ENCODE data around the gene EYA2. TPM values are rescaled to one million over a fixed set of nuclear protein-coding genes. Genes with fewer than 3 reads are reported as not detected.
A peak's percentile ranks its signal among the peaks of the same experiment; 100 is the strongest.

Gene EYA2
- total and polyA plus RNA-seq, 2 of the 4 experiments (the other 2 are of a cell fraction): 2.3 to 5.4 TPM

GRCh38 chr20:47111576-47111975, 216.9 kb downstream of the EYA2 start:
- Histone ChIP-seq H4K8ac (ENCODE audit: low read depth in 2 of 2, low read length in 2 of 2) (no peak overlapping the region), H3K27me3 (ENCODE audit: control insufficient read depth, insufficient read depth, low read length) (no peaks in the 10 kb centered on the region), H3K9me3 (ENCODE audit: control insufficient read depth, insufficient read depth, low read length) (peaks cover 13% of the 10 kb centered on the region), H4K20me1 (ENCODE audit: insufficient read depth, low read length) (no peaks in the 10 kb centered on the region), H3K4ac (ENCODE audit: low read depth, low read length) (no peak overlapping the region), H2AFZ (replicated peaks; ENCODE audit: low read length, poor library complexity) (no peak overlapping the region), H3K27ac (ENCODE audit: insufficient read depth, low read length) (no peak overlapping the region), H3K23ac (ENCODE audit: low read depth, low read length) (no peak overlapping the region), H3K79me1 (ENCODE audit: low read depth in 1 of 2, low read length in 2 of 2) (no peaks in the 10 kb centered on the region), H3K4me2 (ENCODE audit: low read depth, low read length) (peak overlapping the region; percentile 10; the same call in 1 of the 2 replicates), H3K56ac (ENCODE audit: extremely low read depth, insufficient read depth, low read length) (no peak overlapping the region), H2BK5ac (ENCODE audit: low read depth, low read length, poor library complexity, severe bottlenecking) (no peak overlapping the region), H3K18ac (ENCODE audit: low read depth, low read length) (peak overlapping the region; percentile 22; the same call in 1 of the 2 replicates), H4K91ac (ENCODE audit: insufficient read depth, low read depth, low read length) (no peak overlapping the region), H3K14ac (replicated peaks; ENCODE audit: low read depth, low read length) (no peak overlapping the region), H2BK15ac (ENCODE audit: low read depth, low read length) (no peak overlapping the region), H3K36me3 (ENCODE audit: control insufficient read depth, insufficient read depth, low read length) (0 out of 2 replicates have a peak, but pooled peaks cover 2% of the 10 kb centered on the region), H2AK9ac (replicated peaks; ENCODE audit: low read depth, low read length, poor library complexity) (no peak overlapping the region), H3K4me3 (ENCODE audit: insufficient read depth, low read depth, low read length) (no peak overlapping the region), H2BK120ac (ENCODE audit: low read depth, low read length) (no peak overlapping the region), H3K9ac (ENCODE audit: low read depth, low read length) (no peak overlapping the region), H3K4me1 (ENCODE audit: control insufficient read depth, insufficient read depth, low read length) (peaks cover 12% of the 10 kb centered on the region), H3K9me1 (ENCODE audit: insufficient read depth, low read length) (peaks cover 6% of the 10 kb centered on the region), H2AK5ac (ENCODE audit: low read depth, low read length) (0 out of 2 replicates have a peak overlapping the region, but pooled peaks have one; percentile 0), H2BK20ac (ENCODE audit: low read depth, low read length) (no peak overlapping the region), H4K5ac (ENCODE audit: low read depth, low read length) (no peak overlapping the region)
- DNase-seq: peak; percentile 61
- dilution Hi-C loops (cut with HindIII; ENCODE audit: low sequenced_read_pairs, unreplicated experiment): no loop called here
- no peak for TF ChIP-seq CHD1 (IDR thresholded peaks at IDR 0.05; ENCODE audit: low read depth, low read length)
- TF ChIP-seq FOS (IDR thresholded peaks at IDR 0.05; ENCODE audit: low read depth, low read length): 0 out of 2 replicates have a peak, but pooled peaks have one; percentile 8
- peak; percentile 11; the same call in 1 of the 2 replicates for TF ChIP-seq CEBPB (IDR thresholded peaks at IDR 0.05; ENCODE audit: low read depth, low read length)
- in situ Hi-C loops (cut with MboI; ENCODE audit: low sequenced_read_pairs): no loop called here
- CTCF ChIA-PET: no interaction called here
- WGBS, 2 experiments (ENCODE audit: extremely low coverage in 2 of 2, insufficient read length in 1 of 2): 100% methylated on average over 1 of the region's 5 CpGs; no CpG with 5 or more reads in 1 of the 2 experiments
- ATAC-seq (ENCODE audit: low read depth): peak; percentile 79
- intact Hi-C loops (cut with micrococcal nuclease): loop anchor here (10.0 kb wide), 1 partner anchor 87 kb away; no protein-coding TSS in a partner anchor
- POLR2A ChIA-PET (ENCODE audit: unreplicated experiment): no interaction called here
- no TSS peak for BruUV-seq (replicated peaks)

All from IMR-90 (cell line).